Posterior cingulate gyrus (tissue), 11 donors: Measurements from ENCODE around the gene FAAP100.
A peak's percentile ranks its signal among the peaks of the same experiment; 100 is the strongest.

Source experiments
- DNase-seq, 10 donors: peaks; one replicate each; pipeline versions ENCODE4 v3.0.0 to v3.0.0-alpha.2; 2020 to 2021; ENCODE audit warnings: mixed read lengths in 3 of 10
- intact Hi-C: fragments of 100-400 bp; cut with DNase I; formaldehyde crosslinking; loops from one replicate; pipeline ENCODE4 v1.15.1; 2023

FAAP100 gene

GRCh38 chr17:81499601-81499970 lies 52.6 kb downstream of the FAAP100 start:
- no peak for DNase-seq
- intact Hi-C loops, result no loop called here

DNA sequence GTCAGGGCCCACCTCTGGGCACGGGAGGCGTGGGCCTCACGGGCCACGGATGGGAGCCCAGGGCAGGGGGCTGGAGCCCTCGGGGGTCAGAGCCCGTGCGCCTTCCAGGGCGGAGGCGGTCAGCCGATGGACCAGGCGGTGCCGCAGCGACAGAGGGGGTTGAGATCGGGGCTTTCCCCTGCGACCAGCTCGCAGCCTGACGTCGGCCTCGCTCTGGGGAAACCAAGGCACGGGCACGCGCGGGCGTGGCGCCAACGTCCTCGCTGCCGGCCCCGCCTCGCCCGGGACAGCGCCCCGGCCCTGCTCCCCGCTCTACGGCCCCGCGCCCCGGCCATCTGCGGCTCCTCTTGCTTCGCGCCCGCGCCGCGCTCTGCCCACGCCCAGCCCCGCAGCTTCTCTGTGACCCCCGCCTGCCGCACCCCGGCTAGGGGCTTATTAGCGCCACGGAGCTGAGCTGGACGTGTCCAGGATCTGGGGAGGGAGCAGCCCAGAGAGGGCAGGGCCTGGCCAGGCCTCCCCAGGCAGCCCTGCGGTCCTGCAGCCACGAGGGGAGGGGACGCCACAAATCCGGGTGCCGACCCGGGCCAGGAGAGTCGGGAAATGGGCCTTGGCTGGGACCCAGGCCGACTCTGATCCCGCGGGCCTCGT lies 53.1 kb downstream of the FAAP100 start:
- intact Hi-C loops, result no loop called here
- DNase-seq, result no peak

- DNase-seq, result peak in 7 of 10 donors; percentile 66 to 95 (median 78)
These were observed 57.4 kb downstream of the FAAP100 start for GRCh38 chr17:81494626-81495377.

GRCh38 chr17:81493198-81494038 lies 58.7 kb downstream of the FAAP100 start:
- intact Hi-C loops, result no loop called here
- DNase-seq, result no peak

More at GRCh38 chr17:81494626-81495377, 57.4 kb downstream of the FAAP100 start:
- intact Hi-C loops, result no loop called here

DNA sequence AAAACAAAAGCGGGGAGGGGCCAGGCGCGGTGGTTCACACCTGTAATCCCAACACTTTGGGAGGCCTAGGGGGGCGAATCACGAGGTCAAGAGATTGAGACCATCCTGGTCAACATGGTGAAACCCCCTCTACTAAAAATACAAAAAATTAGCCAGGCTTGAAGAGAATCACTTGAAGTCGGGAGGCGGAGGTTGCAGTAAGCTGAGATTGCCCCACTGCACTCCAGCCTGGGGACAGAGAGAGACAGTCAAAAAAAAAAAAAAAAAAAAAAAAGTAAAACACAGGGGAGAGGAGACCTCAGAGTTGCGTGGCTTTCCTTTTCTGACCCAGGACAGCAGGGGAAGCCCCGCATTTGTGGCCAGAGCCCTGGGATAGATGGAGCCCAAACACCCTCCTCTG lies 59.4 kb downstream of the FAAP100 start:
- no peak for DNase-seq
- intact Hi-C loops, result no loop called here

DNA sequence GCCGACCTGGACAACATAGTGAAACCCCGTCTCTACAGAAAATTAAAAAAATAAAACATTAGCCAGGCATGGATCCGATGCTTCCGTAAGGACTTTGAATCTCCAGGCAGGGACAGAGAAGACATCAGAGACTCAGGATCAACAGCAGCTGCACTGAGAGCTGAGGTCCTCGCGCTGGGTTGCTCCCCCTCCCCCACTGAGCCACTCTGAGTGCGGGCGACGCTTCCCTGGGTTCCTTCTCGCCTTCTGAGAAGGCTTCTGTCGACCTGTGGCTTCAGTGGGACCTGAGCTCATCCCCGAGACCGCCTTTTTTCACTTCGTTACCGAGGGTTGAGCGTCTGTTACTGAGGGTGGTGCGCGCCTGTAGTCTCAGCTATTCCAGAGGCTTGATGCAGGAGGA lies 60.0 kb downstream of the FAAP100 start:
- DNase-seq, result no peak
- intact Hi-C loops, result no loop called here

- DNase-seq, result no peak
- intact Hi-C loops, result no loop called here
These were observed 60.4 kb downstream of the FAAP100 start for GRCh38 chr17:81491761-81492160.

DNA sequence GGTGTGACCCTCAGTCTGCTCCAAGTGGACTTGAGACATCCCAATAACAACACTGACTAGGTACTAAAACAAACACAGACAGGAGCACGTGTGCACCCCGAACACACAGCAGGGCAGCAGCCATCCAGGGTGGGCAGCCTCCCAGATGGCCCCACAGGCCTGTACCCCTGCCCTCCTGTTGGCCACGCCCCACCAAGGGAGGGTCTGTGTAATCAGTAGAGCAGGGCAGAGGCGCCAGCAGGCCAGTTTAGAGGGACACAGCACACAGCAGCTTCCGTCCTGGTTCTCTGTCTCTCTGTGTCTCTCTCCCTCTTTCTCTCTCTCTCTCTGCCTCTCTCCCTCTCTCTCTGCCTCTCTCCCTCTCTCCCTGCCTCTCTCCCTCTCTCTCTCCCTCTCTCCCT lies 61.0 kb downstream of the FAAP100 start:
- intact Hi-C loops, result no loop called here
- no peak for DNase-seq

GRCh38 chr17:81489998-81490992 lies 61.9 kb downstream of the FAAP100 start:
- DNase-seq, result no peak
- intact Hi-C loops, result no loop called here
